T-helper 1 cell treated with Interleukin-12 subunit alpha and Interleukin-12 subunit beta and Interleukin-4 antibody, amounts not matched to agents 30 ng/mL and 1 ng/mL, for 36 hours (primary cell): Measurements from ENCODE around the gene ALX4. TPM values are rescaled to one million over a fixed set of nuclear protein-coding genes. Genes with fewer than 3 reads are reported as not detected.

Source experiments
- intact Hi-C: fragments of 100-400 bp; cut with micrococcal nuclease; formaldehyde crosslinking; loops from one replicate; pipeline ENCODE4 v1.15.1; 2024
- total RNA-seq: library from RNA; stranded (reverse); gene quantifications from 2 replicates; pipeline ENCODE4 v1.2.3, GENCODE V29; 2022

Gene ALX4
- total RNA-seq, 1 donor from 2014 or later: not detected

- intact Hi-C loops: no loop called here
These were observed 6.8 kb upstream of the ALX4 start for GRCh38 chr11:44316659-44317240.

DNA sequence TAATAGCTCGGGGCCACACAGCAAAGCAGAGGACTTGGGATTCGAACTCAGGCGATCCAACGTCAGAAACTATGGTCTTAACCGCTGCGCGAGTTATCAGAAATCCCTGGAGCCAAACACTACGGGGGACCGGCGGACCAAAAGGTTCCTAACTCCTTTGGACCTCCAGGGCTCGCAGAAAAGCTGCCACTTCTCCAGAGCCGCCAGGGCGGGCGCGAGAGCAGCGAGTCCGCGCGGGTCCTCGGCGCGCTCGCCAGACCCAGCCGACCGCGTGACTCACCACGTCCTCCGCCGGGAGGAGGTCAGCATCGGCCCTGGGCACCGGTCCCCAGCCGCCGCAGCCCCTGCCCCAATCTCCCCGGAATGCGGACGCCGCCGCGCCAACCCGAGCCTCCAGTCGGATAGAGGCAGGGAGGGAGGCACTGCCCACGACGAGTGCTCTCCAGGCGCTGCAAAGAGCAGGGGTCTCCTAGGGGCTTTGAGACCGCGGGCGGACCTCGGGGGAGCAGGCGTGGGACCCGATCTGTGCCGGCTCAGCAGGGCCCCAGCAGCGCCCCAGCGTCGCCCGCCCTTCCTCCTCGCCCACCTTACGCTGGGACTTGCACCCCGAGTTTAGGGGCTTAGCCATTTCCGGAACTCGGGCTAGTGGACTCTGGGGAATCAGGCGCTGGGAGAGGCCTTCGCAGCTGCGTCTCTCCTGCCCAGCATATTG, 6.2 kb upstream of the ALX4 start:
- intact Hi-C loops: no loop called here

DNA sequence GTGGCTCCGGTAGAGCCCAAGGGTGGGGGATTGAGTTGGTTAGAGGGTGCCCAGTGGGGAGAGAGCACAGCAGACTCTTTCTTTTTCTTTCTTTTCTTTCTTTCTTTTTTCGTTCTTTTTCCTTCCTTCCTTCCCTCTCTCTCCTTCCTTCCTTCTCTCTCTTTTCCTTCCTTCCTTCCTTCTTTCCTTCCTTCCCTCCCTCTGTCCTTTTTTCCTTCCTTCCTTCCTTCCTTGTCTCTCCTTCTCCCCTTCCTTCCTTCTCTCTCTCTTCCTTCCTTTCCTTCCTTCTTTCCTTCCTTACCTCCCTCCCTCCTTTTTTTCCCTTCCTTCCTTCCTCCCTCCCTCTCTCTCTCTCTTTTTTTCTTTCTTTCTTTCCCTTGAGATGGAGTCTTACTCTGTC, 4.8 kb upstream of the ALX4 start:
- intact Hi-C loops: loop anchor here (5.0 kb wide), 1 partner anchor 737 kb away; no protein-coding TSS in a partner anchor

- intact Hi-C loops: loop anchor here (1.0 to 5.0 kb wide), 2 partner anchors 9 to 737 kb away; no protein-coding TSS in a partner anchor
These were observed 4.0 kb upstream of the ALX4 start for GRCh38 chr11:44313761-44314489.

DNA sequence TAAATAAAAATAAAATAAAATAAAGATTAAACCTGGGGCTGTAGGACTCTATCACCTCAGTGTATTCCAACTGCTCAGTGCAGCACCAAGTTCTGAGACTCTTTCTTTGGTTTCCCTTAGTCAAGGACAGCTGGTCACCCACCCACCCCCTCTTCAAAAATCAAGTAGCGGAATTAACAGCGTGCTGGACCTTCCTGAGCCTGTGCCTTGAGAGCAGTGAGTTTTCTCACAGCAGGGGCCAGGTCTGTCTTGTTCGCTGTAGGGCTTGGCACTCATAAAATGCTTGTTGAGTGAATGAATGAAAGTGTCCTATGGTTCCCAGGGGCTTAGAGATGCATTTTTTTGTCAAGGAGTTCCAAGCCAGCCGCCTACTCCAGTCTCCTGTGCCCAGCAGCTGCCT, 2.9 kb upstream of the ALX4 start:
- intact Hi-C loops: loop anchor here (1.0 to 5.0 kb wide), 2 partner anchors 8 to 736 kb away; no protein-coding TSS in a partner anchor

DNA sequence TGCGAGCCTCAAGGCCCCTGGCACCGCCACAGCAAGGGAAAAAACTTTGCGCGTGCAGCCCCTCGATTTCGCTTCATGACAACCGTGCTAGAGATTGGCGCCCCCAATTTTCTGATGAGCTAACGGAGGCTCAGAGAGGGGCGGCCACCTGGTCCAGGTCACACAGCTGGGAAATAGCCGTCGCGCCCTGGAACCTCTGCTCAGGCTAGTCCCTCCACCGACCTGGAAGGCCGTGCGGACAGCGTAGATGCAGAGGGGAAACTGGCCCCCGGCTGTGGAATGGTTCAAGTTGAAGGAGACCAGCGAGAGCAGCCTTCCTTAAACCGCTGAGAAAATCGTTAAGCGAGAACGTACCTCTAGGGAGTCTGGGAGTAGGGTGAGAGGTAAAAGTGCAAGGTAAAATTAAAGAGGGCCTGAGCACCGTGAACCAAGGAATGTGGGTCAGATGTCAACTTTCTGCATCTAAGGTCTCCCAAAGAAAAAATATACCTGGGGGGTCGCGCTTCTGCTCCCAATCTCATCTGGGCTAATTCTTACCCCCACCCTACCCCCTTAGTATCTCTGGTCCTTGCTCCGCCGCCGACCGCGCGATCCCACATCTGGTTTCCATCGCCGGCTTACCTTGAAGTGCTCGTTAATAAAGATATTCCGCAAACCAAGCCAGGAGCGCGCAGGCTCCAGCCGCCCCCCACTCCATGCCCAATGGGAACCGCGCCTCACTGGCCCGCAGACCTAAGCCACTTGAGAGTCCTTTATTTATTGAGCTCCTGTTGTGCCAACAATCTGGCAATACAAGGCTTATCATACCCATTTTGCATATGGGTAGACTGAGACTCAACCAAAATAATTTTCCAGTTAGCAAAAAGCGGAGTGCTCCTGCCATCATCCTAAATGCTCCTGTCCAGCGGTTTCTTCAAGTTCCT, 1.7 kb upstream of the ALX4 start:
- intact Hi-C loops: loop anchor here (5.0 kb wide), 1 partner anchor 734 kb away; no protein-coding TSS in a partner anchor

DNA sequence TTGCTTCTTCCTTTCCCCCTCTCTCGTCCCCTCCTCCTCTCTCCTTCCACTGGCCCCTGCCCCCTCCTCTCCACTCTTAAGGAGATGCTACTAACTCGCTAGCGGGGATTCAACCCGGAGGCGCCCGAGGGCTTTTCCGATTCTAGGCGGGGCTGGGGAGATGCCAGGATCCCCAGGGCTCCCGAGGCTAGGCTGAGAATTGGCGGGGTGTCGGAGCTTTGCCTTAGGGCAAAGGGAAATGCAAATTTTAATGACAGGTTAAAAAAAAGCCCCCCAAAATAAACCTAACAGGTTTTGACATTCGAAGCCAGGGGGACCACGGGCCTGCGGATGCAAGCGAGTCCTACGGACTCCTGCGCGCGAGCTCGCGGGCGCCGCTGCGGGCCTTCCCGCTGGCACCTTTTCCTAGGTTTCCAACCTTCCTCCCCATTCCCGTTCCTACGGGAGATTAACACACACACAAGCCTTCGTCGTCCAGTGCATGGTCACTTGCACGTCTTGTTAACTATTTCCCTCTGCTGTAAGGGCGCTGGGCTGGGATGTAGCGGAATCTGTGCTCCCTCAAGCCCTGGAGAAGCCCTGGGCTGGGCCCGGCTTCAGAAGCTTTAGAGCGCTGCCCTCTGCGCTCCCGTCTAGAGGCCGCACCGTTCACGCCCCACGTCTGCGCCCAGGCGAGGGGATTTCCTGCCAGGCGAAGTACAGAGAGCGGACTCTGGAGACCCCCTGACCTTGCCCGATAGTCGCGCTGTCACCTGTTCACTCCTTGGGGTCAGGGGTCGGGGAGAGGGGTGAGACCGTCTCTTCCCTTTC, 729 bp upstream of the ALX4 start:
- intact Hi-C loops: loop anchor here (5.0 kb wide), 1 partner anchor 733 kb away; no protein-coding TSS in a partner anchor

DNA sequence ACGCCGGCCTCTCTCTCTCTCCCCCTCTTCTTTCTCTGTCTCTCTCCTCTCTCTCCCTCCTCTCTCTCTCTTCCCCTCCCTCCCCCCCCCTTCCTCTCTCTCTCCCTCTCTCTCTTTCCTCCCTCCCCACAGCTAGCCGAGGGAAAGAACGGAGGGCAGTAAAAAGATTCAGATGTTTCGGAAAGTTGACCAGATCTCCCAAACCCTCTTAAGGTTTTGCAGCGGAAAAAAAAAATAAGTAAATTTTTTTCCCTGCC, 195 bp upstream of the ALX4 start:
- intact Hi-C loops: loop anchor here (5.0 kb wide), 1 partner anchor 733 kb away; no protein-coding TSS in a partner anchor

- intact Hi-C loops: loop anchor here (10.0 kb wide), 1 partner anchor 336 kb away; no protein-coding TSS in a partner anchor
These were observed 939 bp downstream of the ALX4 start for GRCh38 chr11:44308923-44309477.

DNA sequence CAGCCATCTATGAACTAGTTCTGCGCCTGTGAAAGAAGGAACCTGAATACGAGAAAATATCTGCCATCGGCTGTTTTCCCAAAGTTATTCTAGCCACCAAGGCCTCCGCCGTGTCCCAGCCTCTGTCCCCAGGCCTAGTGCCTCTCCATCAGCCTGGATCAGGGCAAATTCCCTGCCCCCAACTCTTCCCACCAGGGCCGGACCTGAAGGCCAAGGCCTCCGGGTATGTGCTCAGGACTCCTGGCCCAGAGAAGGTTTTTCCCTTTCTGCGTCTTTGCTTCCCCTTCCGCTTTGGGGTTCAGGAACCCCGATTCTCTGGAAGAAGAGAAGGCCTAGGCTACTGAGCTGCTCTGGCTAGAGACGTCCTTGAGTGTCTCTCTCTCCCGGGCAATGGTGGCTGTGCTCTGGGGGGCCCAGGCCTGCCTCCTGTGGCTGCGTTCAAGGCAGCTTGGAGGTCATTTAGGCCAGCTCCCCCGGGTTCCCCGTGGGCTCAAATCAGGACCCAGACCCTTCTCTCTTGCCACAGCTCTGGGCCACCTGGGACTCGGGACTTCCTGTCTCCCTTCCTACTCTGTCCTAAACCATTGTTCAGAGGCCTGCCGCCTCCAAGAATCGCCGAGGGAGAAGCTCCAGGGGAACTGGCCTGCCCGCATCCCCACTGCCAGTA, 1.6 kb downstream of the ALX4 start:
- intact Hi-C loops: loop anchor here (10.0 kb wide), 1 partner anchor 336 kb away; no protein-coding TSS in a partner anchor

DNA sequence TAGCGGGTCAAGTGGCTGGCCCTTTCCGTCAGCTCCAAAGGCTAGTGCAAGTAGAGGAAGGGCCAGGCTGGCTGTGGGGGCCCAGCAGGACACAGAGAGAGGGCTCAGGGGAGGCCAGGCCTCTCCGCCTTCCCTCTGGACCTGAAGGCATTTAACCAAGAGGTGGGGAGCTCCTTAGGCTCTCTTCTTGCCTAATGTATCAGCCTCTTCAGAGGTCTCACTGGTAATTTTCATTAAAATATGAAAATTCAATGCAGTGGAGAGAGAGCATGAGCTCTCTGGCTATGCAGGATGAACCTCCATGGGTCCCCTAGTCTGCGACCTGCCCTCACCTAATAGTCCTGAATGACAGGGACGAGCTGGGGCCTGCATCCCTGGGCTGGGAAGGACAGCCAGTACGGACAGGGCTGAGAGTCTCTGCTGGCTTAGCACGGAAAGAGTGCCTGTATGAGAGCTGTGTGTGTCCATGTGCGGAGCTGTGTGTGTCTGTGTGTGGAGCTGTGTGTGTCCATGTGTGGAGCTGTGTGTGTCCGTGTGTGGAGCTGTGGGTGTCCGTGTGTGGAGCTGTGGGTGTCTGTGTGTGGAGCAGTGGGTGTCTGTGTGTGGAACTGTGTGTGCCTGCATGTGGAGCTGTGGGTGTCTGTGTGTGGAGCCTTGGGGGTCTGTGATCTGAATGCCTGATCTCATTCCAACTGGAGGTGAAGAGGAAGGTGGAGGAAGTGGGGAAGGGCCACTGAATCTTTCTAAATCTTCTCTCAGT, 2.4 kb downstream of the ALX4 start:
- intact Hi-C loops: loop anchor here (10.0 kb wide), 1 partner anchor 337 kb away; no protein-coding TSS in a partner anchor

- intact Hi-C loops: loop anchor here (10.0 kb wide), 1 partner anchor 338 kb away; no protein-coding TSS in a partner anchor
These were observed 3.1 kb downstream of the ALX4 start for GRCh38 chr11:44306918-44307244.

- intact Hi-C loops: loop anchor here (10.0 kb wide), 1 partner anchor 339 kb away; no protein-coding TSS in a partner anchor
These were observed 3.7 kb downstream of the ALX4 start for GRCh38 chr11:44306052-44306917.

DNA sequence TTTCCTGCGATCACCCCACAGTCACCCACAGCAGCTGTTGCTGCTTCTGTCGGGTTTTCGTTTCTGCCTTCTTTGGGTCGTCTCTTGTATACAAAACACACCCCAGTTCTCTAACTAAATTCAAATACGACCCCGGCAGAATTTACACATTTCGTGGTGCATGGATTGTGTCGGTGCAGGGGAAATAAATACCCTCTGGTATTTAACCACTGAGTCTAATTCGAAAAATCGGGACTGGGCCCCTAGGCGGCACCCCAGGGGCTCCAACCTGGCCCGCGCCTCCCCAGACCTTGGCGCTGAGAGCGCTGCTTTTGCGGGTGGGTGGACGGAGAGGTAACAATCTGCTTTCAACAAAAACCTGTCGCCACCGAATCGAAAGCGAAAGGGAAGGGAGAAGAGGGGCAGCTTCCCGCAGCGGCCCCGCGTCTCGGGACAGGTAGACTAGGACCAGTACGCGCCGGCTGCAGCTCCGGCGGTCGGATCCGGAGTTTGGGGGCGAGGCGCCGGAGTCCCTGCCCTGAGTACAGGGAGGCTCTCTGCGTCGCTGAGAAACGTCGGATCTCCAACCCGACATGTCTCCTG, 4.4 kb downstream of the ALX4 start:
- intact Hi-C loops: loop anchor here (1.0 to 10.0 kb wide), 3 partner anchors 8 to 339 kb away; no protein-coding TSS in a partner anchor

DNA sequence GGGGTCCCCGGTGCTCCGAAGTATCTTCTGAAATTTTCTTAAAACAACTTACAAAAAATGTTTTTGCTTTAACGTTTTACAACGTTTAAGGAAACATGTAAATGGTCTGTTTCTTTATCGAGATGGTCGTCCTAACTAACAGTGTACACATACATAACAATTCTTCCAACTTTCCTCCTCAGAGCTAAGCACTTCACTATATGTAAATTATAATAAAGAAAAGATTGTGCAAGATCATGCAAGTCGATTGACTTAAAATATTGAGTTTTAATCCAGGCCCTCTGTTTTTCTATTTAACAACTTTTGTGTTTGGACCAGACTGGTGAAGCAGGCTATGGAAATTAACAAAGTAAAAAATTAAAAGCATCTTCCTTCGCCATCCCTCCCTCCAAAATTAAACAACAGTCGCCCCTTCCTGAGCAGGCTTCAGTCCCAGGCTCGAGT, 4.9 kb downstream of the ALX4 start:
- intact Hi-C loops: loop anchor here (1.0 to 10.0 kb wide), 3 partner anchors 8 to 340 kb away; no protein-coding TSS in a partner anchor

DNA sequence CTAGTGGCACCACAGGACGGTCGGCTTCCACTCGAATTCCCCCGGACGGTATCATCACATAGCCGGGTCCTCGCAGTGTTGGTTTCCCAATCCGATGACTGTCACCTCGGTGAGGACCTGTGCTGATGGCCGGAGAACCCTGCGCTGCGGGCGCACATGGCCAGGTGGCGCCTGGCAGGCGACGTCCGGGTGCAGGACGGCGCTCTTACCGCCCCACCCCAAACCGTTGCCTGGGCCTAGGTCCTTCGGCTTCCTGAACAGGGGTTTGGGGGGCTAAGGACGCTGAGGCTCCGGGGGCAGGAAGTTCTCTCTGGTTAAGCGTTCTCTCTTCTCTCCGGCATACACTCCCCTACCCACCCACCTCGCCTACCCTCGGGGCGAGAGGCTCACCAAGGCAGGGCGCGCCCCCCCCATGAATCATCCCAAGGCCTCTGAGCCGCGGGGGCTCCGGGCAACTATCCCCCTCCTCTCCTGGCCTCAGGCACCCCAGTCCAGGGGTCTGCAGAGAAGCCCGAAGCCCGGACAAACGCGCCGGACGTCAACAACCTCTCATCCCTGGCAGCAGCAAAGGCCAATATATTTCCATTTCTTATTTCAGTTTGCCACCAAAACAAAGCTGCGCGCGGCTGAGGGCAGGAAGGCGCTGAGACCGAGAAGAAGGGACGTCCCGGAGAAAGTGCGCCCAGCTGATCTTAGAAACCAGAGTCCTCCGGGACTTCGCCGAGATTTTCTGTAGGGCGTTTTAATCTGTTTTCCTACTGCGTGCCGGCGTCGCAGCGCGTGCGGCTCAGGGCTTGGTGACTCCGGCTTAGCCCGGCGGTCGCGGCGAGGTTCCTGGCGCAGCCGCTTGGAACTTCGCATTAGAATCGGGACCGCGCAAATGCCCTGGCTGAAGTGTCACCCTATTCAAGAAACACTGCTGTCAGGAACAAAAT, 5.6 kb downstream of the ALX4 start:
- intact Hi-C loops: loop anchor here (1.0 to 10.0 kb wide), 3 partner anchors 9 to 340 kb away; no protein-coding TSS in a partner anchor
